ENCODE measurements around the gene POLE.

The POLE gene

DNA sequence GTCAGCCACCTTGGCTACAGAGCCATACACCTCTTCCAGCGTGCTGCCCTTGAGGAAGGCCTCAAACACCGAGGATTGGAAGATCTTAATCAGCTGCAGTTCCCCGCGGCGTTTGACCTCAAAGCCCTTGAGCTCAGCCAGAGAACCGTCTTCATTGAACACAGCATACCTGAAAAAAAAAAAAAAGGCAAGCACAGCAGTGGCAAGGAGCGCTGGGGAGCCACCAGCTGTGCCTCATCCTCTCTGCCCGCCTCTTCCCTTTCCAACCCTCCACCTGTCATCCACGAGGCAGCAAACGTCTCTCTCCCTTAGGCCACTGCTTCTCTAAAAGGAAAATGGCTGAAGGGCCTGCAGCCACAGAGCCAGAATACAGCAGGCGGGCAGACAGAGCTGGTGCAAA lies 26.1 kb downstream of the POLE start:
- H3K27ac ChIP-seq (ENCODE audit: low read length): no peak overlapping the region
- H3K36me3 ChIP-seq (ENCODE audit: control insufficient read depth in 1 of 2, insufficient read depth in 2 of 2, low read length in 2 of 2): peaks cover 66 to 96% of the 10 kb centered on the region in 2 donors
- H3K4me1 ChIP-seq (ENCODE audit: control insufficient read depth in 1 of 2, insufficient read depth in 2 of 2, low read length in 2 of 2): no peaks in the 10 kb centered on the region
- no peak overlapping the region for H3K4me3 ChIP-seq (ENCODE audit: low read depth in 1 of 2, low read length in 2 of 2)
- H3K27me3 ChIP-seq (ENCODE audit: low read depth, low read length): no peaks in the 10 kb centered on the region
- no peaks in the 10 kb centered on the region for H3K9me3 ChIP-seq (ENCODE audit: control insufficient read depth in 1 of 2, low read length in 2 of 2)

DNA sequence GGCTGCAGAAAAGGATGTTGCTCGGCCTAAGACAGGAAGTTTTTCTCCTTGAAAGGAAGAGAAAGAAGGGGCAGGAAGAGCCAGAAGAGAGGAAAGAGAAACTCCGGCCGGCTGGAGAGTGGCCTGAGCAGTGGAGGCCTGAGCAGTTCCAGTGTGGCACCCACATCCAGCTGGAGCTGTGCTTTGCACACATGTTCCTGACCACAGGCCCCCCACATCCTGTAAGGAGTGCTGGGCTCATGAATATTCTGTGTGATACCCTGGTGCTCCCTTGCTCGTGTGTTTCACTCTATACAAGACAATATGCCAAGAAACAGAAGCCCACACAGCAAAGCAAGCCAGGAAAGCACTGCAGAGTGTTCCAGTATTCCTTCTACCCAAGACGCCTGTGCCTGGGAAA lies 27.1 kb downstream of the POLE start:
- no peak overlapping the region for H3K27ac ChIP-seq (ENCODE audit: low read length)
- H3K27me3 ChIP-seq (ENCODE audit: low read depth, low read length): no peaks in the 10 kb centered on the region
- no peaks in the 10 kb centered on the region for H3K9me3 ChIP-seq (ENCODE audit: control insufficient read depth in 1 of 2, low read length in 2 of 2)
- H3K4me3 ChIP-seq (ENCODE audit: low read depth in 1 of 2, low read length in 2 of 2): no peak overlapping the region
- no peaks in the 10 kb centered on the region for H3K4me1 ChIP-seq (ENCODE audit: control insufficient read depth in 1 of 2, insufficient read depth in 2 of 2, low read length in 2 of 2)
- H3K36me3 ChIP-seq (ENCODE audit: control insufficient read depth in 1 of 2, insufficient read depth in 2 of 2, low read length in 2 of 2): peaks cover 63 to 86% of the 10 kb centered on the region in 2 donors

DNA sequence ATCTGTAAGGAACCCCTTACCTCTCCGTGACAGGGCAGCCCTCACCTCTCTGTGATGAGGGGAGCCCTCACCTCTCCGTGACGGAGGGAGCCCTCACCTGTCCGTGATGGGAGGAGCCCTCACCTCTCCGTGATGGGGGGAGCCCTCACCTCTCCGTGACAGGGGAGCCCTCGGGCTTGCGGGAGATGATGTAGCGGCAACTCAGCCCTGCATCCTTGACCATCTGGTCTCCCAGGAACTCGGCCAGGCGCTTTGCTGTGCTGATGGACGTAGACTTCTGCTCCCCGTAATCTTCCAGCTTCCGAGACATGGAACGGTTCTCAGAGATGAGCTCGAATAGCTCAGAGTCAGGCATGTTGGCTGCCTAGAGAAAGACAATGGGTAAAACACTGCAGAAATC lies 28.0 kb downstream of the POLE start:
- Histone ChIP-seq H3K4me3 (ENCODE audit: low read depth in 1 of 2, low read length in 2 of 2) (no peak overlapping the region), H3K27ac (ENCODE audit: low read length) (no peak overlapping the region), H3K4me1 (ENCODE audit: control insufficient read depth in 1 of 2, insufficient read depth in 2 of 2, low read length in 2 of 2) (no peaks in the 10 kb centered on the region), H3K27me3 (ENCODE audit: low read depth, low read length) (no peaks in the 10 kb centered on the region), H3K9me3 (ENCODE audit: control insufficient read depth in 1 of 2, low read length in 2 of 2) (no peaks in the 10 kb centered on the region), H3K36me3 (ENCODE audit: control insufficient read depth in 1 of 2, insufficient read depth in 2 of 2, low read length in 2 of 2) (peaks cover 63 to 77% of the 10 kb centered on the region in 2 donors)

DNA sequence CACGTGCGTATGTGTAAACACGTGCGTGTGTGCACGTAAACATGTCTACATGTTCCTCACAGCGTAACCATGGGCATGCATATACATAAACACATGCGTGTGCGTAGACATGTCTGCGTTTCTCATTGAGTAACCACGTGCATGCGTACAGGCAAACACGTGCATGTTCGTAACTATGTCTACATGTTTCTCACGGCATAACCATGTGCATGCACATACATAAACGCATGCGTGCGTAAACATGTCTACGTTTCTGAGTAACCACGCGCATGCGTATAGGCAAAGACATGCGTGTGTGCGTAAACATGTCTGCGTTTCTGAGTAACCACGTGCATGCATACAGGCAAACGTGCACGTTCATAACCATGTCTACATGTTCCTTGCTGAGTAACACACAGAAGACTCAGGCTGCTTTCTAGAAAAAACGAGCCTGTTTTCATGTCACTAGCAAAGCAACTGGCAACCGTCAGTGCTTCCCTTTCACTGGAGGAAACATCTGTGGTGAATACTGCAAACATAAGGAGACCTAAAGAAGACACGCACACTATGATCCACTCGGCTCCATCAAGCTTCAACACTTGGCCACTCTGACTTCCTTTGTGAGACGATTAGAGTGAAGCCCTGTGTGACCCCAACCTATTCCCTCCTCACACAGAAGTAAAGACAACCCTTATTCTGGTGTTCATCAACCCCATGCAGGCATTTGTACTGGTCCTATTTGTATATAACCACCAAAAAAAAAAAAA lies 28.8 kb downstream of the POLE start:
- Histone ChIP-seq H3K4me1 (ENCODE audit: control insufficient read depth in 1 of 2, insufficient read depth in 2 of 2, low read length in 2 of 2) (no peaks in the 10 kb centered on the region), H3K4me3 (ENCODE audit: low read depth in 1 of 2, low read length in 2 of 2) (no peak overlapping the region), H3K27me3 (ENCODE audit: low read depth, low read length) (no peaks in the 10 kb centered on the region), H3K27ac (ENCODE audit: low read length) (no peak overlapping the region), H3K36me3 (ENCODE audit: control insufficient read depth in 1 of 2, insufficient read depth in 2 of 2, low read length in 2 of 2) (peaks cover 63 to 69% of the 10 kb centered on the region in 2 donors), H3K9me3 (ENCODE audit: control insufficient read depth in 1 of 2, low read length in 2 of 2) (no peaks in the 10 kb centered on the region)

DNA sequence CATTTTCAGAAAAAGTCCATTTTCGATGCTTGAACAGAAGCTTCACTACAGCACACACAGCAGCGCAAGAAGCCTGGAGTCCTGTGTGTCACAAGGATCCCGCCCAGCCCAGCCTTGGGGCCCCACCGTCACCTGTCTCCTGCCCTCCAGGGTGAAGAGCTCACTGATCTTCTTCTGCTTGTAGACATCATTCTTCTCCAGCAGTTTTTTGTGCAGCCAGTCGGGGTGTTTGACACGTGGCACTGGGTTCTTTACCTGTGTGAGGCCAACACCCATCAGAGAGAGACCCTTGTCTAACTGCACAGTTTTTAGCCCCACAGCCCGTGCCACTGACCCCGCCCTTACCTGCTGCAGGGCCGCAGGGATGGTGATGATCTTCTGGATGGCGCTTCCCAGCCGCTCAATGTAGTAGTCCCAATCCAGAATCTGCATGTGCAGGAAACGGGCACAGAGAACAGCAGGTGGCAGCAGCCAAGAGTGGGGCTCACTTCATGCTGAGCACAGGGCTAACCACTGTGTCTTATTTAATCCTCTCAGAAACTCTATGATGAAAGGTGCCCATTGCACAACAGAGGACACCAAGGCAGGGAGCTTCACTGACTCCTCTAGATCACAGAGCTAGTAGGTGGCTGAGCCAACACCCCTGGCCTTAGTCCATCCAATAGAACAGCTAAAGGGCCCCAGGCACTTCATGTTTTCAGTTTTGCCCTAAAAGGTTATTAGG lies 30.0 kb downstream of the POLE start:
- H3K27me3 ChIP-seq (ENCODE audit: low read depth, low read length): no peaks in the 10 kb centered on the region
- peaks cover 53 to 63% of the 10 kb centered on the region in 2 donors for H3K36me3 ChIP-seq (ENCODE audit: control insufficient read depth in 1 of 2, insufficient read depth in 2 of 2, low read length in 2 of 2)
- no peak overlapping the region for H3K4me3 ChIP-seq (ENCODE audit: low read depth in 1 of 2, low read length in 2 of 2)
- no peaks in the 10 kb centered on the region for H3K9me3 ChIP-seq (ENCODE audit: control insufficient read depth in 1 of 2, low read length in 2 of 2)
- H3K27ac ChIP-seq (ENCODE audit: low read length): no peak overlapping the region
- no peaks in the 10 kb centered on the region for H3K4me1 ChIP-seq (ENCODE audit: control insufficient read depth in 1 of 2, insufficient read depth in 2 of 2, low read length in 2 of 2)

DNA sequence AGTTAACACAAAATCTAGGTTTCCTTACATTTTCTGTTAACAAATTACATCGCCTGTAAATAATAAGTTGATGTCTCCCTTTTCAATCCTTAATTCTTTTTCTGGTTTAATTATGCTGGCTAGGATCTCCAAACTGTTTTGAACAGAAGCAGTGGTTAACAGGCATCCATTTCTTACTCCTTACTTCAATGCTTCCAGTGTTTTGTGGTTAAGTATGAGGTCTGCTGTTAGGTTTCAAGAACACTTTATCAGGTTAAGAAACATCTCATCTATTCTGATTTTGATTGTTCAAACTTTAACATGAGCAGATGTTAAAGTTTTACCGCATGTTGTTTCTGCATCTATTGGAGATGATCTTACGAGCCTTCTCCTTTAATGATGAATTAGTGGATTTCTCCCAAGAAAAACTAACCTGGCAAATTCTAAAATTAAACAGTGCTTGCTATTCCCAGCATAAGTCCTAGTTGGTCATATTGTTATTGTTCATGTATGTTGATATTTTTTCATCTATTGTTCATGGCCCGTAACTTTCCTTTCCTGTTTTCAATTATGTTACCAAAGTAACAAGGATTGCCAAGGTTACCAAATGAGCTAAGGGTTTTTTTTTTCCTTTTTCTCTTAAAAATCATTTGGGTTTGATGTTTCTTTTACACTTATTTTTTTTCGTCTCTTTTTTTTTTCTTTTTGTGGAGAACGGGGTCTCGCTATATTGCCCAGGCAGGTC lies 33.4 kb downstream of the POLE start:
- Histone ChIP-seq H3K9me3 (ENCODE audit: control insufficient read depth in 1 of 2, low read length in 2 of 2) (no peaks in the 10 kb centered on the region), H3K27me3 (ENCODE audit: low read depth, low read length) (no peaks in the 10 kb centered on the region), H3K27ac (ENCODE audit: low read length) (no peak overlapping the region), H3K36me3 (ENCODE audit: control insufficient read depth in 1 of 2, insufficient read depth in 2 of 2, low read length in 2 of 2) (peaks cover 32 to 41% of the 10 kb centered on the region in 2 donors), H3K4me1 (ENCODE audit: control insufficient read depth in 1 of 2, insufficient read depth in 2 of 2, low read length in 2 of 2) (no peaks in the 10 kb centered on the region), H3K4me3 (ENCODE audit: low read depth in 1 of 2, low read length in 2 of 2) (no peak overlapping the region)

DNA sequence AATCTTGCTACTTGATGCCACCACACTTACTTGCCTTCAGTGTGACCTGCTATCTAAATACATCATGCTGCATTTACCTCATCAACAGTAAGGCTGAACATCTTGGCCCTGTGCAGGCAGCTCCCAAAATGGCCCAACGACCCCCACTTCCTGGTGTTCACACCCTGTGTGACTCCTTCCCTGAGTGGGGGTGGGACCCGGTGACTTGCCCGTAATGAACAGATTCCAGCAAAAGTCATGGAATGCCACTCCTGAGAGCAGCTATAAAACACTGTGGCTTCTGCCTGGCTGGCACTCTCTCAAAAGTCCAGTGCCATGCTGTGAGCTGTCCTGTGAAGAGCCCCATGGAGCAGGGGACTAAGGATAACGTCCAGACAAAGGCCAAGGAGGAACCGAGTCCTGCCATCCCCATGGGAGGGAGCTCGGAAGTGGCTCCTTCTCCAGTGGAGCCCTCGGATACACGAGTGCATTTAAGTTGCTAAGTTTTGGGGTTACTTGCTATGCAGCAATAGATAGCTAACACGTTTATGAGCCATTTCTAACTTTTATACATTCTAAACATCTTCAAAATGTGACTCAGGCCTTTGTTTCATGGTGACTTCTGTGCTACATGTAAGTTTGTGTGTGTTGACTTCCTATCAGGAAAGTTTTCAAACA lies 35.6 kb downstream of the POLE start:
- Histone ChIP-seq H3K27ac (ENCODE audit: low read length) (no peak overlapping the region), H3K4me3 (ENCODE audit: low read depth in 1 of 2, low read length in 2 of 2) (no peak overlapping the region), H3K4me1 (ENCODE audit: control insufficient read depth in 1 of 2, insufficient read depth in 2 of 2, low read length in 2 of 2) (no peaks in the 10 kb centered on the region), H3K36me3 (ENCODE audit: control insufficient read depth in 1 of 2, insufficient read depth in 2 of 2, low read length in 2 of 2) (peaks cover 26 to 31% of the 10 kb centered on the region in 2 donors), H3K27me3 (ENCODE audit: low read depth, low read length) (no peaks in the 10 kb centered on the region), H3K9me3 (ENCODE audit: control insufficient read depth in 1 of 2, low read length in 2 of 2) (no peaks in the 10 kb centered on the region)

DNA sequence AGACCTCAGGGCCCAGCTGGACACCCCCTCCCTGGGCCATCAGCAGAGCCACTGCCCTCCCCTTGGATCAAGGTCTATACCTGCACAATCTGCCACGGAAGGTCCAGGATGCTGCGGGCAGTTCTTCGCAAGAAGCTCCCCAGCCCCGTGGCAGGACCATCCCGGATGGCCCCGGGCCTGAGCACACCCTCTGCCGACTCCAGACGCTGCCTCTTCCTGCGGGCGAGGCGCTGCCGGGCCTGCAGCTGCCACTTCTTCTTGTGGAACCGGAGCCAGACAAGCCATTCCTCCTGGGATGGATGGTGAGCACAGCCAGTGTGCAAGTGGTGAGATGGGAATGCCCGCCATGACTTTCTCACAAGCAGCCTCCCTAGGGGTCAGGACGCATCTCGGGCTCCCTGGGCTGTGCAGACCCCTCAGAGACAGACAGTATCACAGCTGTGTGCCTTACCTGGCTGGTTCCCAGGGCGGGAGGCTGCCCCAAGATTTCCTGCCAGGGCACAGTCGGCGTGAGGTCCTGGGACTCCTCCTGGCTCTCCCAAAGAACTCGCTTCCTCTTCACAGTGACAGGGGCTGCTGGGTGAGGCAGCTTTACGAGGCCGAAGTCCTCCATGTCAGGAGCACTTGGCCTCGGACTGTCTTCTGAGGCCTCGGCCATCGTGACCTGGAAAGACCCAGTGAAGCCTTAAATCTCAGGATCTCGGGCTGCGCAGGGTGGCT lies 37.8 kb downstream of the POLE start:
- H3K27ac ChIP-seq (ENCODE audit: low read length): no peak overlapping the region
- no peak overlapping the region for H3K4me3 ChIP-seq (ENCODE audit: low read depth in 1 of 2, low read length in 2 of 2)
- H3K27me3 ChIP-seq (ENCODE audit: low read depth, low read length): no peaks in the 10 kb centered on the region
- no peaks in the 10 kb centered on the region for H3K4me1 ChIP-seq (ENCODE audit: control insufficient read depth in 1 of 2, insufficient read depth in 2 of 2, low read length in 2 of 2)
- H3K36me3 ChIP-seq (ENCODE audit: control insufficient read depth in 1 of 2, insufficient read depth in 2 of 2, low read length in 2 of 2): peaks cover 22 to 36% of the 10 kb centered on the region in 2 donors
- H3K9me3 ChIP-seq (ENCODE audit: control insufficient read depth in 1 of 2, low read length in 2 of 2): no peaks in the 10 kb centered on the region

DNA sequence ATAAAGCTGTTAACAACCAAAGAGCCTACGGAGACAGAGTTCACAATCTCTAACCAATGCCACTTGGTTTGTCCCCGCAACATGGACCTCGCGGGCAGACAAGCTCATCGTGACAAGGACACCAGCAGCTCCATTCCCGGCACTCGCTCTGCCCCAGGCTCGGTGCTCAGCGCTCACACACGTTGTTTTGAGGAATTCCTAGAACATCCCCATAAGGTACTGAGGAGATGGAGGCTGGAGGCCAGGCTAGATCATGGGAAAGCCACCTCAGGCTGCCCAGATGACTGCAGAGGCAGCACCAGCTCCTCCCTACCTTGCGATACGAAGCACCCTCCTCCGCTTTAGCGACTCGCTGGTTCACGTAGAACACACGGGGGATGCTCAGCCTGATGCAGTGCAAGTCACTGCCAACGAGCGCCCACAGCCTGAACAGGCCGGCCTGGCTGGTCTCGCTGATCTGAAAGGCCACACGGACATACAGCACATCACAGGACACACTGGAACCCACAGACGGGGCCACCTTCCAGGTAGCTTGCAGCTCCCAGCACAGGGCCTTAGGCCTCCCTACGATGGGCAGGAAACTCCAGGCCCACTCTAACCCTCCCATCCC lies 38.4 kb downstream of the POLE start:
- Histone ChIP-seq H3K9me3 (ENCODE audit: control insufficient read depth in 1 of 2, low read length in 2 of 2) (no peaks in the 10 kb centered on the region), H3K36me3 (ENCODE audit: control insufficient read depth in 1 of 2, insufficient read depth in 2 of 2, low read length in 2 of 2) (peaks cover 22 to 36% of the 10 kb centered on the region in 2 donors), H3K27me3 (ENCODE audit: low read depth, low read length) (no peaks in the 10 kb centered on the region), H3K4me3 (ENCODE audit: low read depth in 1 of 2, low read length in 2 of 2) (no peak overlapping the region), H3K4me1 (ENCODE audit: control insufficient read depth in 1 of 2, insufficient read depth in 2 of 2, low read length in 2 of 2) (no peaks in the 10 kb centered on the region), H3K27ac (ENCODE audit: low read length) (no peak overlapping the region)

DNA sequence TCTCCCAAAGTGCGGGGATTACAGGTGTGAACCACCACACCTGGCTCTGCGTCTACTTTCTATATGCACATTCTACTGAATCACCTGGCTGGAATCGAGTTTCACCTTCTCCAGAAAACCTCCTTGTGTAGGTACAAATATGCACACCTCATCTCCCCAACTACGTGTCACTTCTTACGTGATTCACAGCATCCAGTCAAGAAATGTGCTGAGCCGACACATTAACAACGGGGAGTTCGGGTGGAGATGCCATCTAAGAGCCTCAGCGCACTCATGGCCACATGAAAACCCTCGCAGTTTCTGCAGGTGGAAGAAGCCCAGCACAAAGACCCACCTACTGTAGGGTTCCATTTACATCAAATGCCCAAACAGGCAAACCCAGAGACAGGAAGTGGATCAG lies 39.3 kb downstream of the POLE start:
- Histone ChIP-seq H3K36me3 (ENCODE audit: control insufficient read depth in 1 of 2, insufficient read depth in 2 of 2, low read length in 2 of 2) (peaks cover 27 to 44% of the 10 kb centered on the region in 2 donors), H3K27me3 (ENCODE audit: low read depth, low read length) (no peaks in the 10 kb centered on the region), H3K4me3 (ENCODE audit: low read depth in 1 of 2, low read length in 2 of 2) (no peak overlapping the region), H3K4me1 (ENCODE audit: control insufficient read depth in 1 of 2, insufficient read depth in 2 of 2, low read length in 2 of 2) (no peaks in the 10 kb centered on the region), H3K27ac (ENCODE audit: low read length) (no peak overlapping the region), H3K9me3 (ENCODE audit: control insufficient read depth in 1 of 2, low read length in 2 of 2) (no peaks in the 10 kb centered on the region)
